Fibroblast of peridontal ligament (primary cell): Measurements from ENCODE around the gene EXOC5.
"Not testable (repeated sequence)": the region's sequence is repeated elsewhere in the genome, so short reads cannot be mapped to it uniquely, and the experiment has no call there.

ENCODE experiments used
- DNase-seq: peaks from one replicate; pipeline ENCODE4 v3.0.0-alpha.2; 2010; ENCODE audit errors: extremely low read depth

EXOC5 gene

DNA sequence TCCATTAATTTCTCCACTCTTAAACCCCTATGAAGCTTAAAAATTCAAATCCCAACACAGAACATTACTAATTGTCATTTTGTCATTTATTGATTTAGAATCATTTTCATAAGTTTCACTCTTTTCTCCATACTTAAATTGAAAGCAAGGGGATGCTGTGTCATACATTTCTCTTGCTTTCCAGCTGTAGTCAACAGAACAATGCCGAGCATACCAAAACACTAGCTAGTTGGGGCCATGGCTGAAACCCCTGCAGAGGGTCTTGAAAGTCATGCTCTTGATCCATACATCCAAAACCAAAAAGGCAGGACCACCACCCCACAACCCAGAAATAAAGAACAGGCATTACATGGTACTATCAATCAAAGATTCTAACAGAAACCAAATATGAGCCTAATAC, 9.0 kb downstream of the EXOC5 start:
- DNase-seq, result no peak

DNA sequence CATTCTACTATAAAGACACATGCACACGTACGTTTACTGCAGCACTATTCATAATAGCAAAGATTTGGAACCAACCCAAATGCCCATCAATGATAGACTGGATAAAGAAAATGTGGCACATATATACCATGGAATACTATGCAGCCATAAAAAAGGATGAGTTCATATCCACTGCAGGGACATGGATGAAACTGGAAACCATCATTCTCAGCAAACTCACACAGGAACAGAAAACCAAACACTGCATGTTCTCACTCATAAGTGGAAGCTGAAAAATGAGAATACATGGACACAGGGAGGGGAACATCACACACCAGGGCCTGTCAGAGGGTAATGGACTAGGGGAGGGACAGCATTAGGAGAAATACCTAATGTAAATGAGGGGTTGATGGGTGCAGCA, 10.5 kb downstream of the EXOC5 start:
- DNase-seq, result not testable (repeated sequence)

DNA sequence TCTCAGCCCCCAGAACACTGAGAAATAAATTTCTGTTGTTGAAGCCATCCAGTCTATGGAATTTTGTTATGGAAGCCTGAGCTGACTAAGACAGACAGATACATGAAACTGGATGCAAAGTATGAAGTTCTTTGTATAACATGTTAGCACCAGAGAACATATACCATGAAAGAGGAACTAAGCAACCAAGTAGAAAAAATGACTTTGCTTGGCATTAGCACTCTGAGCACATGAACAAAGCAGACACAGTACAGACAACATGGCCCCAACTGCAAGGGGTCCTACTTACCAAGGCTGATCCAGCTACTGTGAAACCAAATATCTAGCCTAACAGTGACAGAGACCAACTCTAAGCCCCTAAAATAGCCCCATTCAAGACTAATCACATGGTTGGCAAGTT, 13.8 kb downstream of the EXOC5 start:
- DNase-seq, result no peak

DNA sequence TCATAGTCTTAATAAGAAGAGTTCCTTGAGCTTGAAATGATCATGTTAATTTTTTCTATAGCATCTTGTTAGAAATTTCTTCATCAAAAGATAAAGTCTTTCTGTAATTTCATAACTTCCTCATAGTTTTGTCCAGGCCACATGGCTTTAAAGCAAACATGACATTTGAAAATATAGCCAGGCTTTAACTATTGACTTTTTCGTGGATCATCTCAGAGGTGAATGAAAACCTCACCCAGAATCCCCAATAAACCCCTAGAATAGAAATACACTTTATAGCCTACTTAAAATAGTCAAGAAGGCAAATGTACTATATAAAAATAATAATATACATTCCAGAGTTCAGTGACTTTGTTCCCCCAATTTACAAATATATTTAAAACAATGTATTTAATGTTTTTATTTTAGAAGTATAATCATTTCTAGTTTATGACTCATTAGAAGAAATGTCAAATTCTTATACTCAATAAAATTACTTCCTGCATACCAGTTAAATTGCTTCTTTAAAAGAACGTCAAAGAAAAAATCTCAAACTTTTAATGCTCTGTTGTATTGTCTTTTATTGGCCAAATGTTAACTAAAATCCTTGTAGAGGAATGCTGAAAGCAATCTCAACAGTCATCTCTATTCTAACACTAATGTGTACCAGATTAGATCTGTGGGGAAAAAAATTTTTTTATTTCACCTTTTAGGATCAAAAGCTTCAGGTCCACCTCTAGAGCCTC, 21.6 kb downstream of the EXOC5 start:
- DNase-seq, result peak; percentile 24

DNA sequence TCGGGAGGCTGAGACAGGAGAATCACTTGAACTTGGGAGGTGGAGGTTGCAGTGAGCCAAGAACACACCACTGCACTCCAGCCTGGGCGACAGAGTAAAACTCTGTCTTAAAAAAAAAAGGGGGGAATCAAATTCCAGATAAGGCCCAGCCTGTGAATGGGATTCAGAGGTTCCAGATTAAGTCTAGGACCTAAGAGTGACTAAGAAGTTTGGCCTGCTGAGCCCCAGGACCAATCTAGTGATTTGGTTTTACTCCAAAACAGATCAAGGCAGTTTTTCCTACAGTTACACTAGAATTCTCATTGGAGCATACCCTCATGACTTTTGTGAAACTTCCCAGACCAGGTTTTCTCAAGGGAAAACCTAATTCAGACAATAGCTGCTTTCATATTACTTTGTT, 22.8 kb downstream of the EXOC5 start:
- peak; percentile 14 for DNase-seq

DNA sequence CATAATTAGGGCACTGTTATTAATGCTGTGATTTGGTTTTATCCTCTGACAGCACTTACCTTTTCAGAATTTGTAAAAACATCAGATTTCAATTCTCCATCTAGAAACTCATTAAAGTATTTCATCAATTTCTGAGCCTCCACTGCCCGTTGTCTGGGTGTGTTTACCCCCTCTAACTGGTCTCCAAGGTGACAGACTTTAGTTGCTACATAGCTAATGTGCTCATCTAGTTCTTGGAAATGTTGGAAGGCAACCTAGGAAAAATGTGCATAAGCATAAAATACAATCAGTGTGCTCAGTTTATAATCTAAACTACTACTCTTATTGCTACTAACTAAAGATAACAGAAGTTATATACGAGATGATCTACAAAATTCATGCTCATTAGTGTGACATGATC, 24.6 kb downstream of the EXOC5 start:
- peak; percentile 24 for DNase-seq

DNA sequence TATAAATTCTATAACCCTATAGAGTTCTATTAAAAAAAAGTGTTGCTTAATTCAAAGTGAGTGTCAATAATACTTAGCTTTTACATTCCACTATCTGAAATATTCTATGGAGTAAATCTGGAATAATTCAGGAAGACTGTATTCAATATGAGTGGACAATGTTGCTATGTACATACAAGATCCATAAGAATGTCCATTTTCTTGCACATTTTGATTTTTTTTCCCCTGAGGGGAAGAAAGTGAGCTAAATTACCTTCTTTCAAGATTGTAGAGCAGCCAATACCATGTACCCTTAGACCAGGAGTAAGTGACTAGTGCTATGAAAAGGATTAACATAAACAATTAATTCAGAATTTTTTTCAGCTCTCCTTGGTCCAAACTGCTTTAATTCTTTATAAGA, 25.4 kb downstream of the EXOC5 start:
- DNase-seq, result no peak

DNA sequence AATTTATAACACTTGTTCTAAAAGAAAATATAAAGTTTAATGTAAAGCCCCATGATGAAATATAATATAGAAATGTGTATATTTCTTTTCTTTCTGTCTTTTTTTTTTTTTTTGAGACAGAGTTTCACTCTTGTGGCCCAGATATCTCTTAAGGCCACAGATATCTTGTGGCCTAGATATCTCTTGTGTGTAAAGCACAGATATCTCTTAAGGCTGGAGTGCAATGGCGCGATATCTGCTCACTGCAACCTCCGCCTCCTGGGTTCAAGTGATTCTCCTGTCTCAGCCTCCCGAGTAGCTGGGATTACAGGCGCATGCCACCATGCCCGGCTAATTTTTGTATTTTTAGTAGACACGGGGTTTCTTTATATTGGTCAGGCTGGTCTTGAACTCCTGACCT, 28.6 kb downstream of the EXOC5 start:
- not testable (repeated sequence) for DNase-seq

DNA sequence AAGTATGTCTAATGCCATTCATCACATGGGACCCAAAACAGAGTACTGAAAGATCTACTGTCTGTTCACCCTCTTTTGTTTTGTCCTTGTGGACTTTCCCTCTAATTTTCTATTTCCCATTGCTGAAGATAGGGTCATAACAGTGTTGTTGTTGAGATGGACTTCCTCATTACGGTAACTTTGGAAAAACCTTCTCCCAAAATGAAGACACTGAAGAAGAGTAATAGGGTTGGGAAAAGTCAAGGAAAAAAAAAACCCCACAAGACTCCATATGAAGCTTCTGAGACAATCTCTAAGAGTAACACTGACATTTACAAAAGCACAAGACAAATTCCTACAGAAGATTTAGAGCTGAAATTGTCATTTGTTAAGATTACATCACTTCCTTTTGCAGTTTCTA, 36.7 kb downstream of the EXOC5 start:
- DNase-seq, result no peak

DNA sequence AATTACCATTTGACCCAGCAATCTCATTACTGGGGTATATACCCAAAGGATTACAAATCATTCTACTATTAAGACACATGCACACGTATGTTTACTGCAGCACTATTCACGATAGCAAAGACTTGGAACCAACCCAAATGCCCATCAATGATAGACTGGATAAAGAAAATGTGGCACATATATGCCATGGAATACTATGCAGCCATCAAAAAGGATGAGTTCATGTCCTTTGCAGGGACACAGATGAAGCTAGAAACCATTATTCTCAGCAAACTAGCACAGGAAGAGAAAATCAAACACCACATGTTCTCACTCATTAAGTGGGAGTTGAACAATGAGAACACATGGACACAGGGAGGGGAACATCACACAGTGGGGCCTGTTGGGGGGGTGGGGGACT, 40.4 kb downstream of the EXOC5 start:
- DNase-seq, result not testable (repeated sequence)

DNA sequence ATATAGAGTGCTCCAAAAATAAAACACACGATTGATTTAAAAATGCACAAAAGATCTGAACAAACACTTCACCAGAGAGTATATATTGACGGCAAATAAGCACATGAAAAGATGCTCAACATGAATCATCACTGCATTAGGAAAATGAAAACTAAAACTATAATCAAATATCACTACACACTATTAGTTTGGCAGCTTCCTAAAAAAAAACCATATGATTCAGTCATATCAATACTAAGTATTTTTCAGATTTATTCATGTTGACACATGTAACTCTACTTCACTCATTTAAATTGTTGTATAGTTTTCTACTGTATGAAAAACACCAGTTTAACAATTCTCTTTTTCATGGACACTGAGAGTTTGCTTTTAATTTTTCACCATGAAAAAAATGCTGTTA, 41.6 kb downstream of the EXOC5 start:
- no peak for DNase-seq

DNA sequence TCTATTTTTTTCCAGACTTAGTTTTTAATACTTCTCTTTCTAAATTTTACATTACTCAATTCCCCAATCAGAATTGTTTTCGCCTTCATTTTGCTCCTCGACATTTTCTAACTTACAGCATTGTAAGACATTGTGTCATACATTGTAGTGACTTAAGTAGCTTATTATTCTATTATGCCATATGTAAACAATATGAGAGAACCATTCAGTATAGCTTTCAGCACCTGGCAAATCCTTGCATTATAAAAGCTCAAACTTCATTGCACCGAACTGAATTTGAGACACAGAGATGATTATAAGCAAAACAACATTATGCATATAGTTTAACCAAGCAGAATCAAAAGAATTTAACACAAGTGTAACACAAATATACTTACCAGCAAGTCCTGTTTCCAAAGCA, 46.8 kb downstream of the EXOC5 start:
- DNase-seq, result no peak

DNA sequence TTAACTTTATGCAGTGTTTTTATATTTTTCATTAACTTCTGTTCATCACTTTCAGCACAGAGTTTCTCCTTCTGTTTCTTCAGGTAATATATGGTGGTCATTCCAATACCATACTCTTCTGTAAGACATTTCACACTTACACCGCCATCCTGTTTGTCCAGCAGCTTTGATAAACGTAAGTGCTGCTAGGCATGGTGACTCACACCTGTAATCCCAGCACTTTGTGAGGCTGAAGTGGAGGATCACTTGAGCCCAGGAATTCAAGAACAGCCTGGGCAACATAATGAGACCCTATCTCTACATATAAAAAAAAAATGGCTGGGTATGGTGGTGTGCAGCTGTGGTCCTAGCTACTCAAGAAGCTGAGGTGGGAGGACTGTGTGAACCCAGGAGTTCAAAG, 55.8 kb downstream of the EXOC5 start:
- no peak for DNase-seq

DNA sequence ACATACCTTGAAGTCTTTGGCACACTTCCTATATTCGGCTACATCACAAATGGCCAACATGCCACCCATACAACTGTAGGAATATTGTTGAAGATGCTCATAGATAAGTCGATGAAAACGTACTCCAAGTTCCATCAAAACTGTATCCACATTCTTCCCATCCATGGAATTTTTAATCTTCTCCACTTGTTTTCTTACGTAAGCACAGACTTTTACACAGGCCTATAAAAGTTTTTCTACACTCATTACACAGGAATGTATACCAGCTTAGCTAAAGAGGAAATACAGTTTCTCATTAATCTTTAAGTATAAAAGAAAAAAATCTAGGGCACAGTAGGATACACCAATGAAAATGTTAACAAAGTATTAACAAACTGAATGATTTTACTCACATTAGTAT, 59.1 kb downstream of the EXOC5 start:
- DNase-seq, result peak; percentile 45

DNA sequence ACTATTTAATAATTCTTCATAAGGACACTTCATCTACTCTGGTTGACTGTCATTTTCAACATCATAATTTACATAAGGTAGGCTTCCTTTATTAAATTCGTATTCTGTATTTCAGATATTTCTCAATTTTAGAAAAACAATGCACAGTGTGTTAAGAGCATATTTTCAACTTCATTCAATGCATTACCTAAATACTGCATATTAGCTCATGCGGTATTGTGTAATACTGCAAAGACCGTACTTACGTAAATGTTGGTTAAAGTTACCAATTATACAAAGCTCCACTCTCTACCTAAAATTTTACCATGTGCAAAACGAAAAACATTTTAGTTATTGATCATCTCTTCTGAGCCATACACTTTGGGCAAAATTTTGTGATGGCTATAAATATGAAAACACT, 62.8 kb downstream of the EXOC5 start:
- peak; percentile 8 for DNase-seq

DNA sequence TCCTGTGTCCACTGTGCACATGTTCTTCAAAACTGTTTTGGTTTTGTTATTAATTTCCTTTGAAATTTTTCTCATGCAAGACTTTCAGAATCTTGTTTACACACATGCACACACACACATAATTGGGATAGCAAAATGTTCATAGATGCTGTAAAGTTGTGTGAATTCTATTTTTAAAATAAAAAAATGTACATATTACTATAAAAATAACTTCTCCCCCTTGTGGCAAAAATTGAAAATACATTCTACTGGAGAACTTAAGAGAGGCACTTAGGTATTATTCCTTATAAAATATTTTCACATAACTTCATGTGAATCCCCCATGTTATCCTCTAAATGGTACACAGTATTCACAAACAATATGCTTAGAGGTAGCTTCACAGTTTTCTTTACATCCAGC, 66.0 kb downstream of the EXOC5 start:
- not testable (repeated sequence) for DNase-seq

DNA sequence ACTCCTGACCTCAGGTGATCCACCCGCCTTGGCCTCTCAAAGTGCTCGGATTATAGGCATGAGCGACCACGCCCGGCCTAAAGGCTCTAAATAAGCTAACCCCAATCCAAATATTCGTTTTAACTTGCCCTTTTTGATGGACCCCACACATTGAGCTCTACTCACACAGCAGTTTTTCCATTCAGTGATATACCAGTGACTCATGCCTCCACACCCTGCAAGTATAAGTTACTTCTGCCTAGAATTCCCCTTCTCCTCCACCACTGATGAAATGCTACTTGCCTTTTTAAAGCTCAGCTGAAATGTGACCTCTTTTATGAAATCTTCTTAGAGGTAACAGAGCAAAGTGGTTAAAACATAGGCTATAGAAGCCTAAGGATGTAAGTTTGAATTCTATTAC, 68.8 kb downstream of the EXOC5 start:
- peak; percentile 65 for DNase-seq

DNA sequence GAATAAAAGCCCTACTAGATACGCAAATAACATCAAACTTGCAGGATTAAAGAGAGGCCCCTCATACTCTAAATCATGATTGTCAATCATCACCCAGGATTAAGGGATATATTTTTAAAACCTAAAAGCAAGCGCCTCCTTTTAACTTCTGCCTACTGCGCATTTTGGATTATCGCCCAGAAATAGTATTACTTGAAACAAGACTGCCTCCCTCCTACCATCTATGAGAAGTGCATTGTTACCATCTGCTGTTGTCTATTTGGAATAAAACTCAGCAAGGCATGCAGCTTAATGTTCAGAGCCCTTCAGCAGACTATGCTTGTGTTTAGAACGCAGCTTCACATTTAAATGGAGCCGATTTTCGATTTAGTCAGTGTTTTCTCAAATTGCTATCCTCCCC, 79.6 kb downstream of the EXOC5 start:
- peak; percentile 61 for DNase-seq

DNA sequence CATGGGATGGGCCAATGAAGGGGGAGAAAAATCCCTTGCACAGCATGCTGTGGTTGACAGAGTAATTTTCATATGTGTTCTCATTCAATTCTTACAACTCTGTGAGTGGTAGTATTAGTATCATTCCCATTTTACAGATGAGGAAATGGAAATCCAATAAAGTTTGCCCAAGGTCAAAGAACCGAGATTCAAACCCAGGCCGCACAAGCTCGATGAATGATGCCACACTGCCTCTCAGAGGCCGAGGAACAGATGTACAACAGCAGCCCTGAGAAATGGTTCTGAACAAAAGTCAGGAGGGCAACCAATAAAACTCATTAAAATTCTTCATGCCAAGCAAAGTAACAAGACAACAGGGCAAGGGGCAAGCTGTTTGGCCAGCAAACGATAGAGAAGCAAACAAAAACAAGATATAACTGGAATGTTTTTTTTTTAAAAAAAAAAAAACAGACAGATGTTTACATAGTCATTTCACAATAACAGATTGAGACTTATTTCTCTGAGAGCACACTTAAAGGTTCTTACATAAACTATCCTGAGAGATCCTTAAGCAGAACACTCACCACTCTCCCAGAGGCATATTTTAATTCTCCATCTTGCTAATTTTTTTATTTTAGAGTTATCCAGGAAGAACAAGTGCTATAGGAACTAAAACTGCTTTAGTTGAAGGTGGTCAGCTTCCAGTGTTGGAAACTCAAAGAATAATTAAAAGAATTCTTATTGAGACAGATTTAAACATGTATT, 85.8 kb downstream of the EXOC5 start:
- peak; percentile 5 for DNase-seq

DNA sequence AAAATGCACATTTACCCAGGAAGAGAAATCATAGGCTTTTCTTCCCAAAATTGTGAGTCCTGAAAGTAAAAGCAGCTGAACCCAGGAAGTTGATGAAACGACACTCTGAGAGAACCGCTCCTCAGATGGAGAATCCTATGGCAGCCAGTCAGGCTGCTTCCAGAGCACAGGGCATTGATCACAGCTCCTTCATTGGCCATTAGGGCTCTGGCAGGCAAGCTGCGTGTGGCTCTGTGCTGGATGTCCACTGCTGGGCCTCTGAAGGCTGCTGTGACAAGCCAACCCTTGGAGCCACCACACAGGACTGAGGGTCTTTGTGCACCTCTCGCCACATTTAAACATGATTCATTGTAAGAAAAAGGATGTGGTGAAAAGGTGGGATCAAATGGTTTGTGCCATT, 89.4 kb downstream of the EXOC5 start:
- DNase-seq, result no peak

DNA sequence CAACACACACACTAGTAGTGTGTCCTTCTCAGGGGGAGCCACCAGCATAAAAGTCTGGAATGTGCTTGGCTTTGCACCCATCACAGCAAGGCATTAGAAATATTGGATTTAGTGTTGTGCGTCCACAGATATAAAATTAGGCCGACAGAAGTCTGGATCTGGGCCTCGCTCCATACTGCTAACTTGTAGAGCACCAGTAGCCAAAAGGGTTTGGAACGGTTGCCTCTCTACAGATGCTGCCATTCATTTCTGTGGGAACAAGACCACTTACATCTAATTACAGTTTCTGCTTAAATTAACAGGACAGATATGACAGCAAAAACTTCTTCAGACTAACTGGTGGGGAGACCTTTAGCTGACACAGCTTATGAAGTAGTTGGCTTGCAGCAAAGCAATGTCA, 94.2 kb downstream of the EXOC5 start:
- DNase-seq, result no peak

DNA sequence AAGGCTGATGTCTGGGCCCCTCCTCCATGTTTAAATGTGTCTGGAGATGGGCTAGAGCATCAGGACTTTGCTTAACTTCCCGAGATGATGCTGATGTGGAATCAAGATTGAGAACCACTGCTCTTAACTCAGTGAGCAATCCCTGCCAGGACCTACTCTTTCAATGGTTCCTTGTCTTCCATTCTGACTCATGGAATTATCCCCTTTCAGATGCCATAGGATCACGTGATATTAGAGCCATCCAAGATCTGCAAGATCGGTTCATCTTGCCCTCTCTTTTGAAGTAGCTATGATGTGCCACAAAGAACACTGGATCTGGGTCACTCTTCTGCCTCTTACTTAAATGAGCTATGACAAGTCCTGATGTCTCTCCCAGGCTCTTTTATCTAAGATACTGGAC, 96.8 kb downstream of the EXOC5 start:
- DNase-seq, result no peak

DNA sequence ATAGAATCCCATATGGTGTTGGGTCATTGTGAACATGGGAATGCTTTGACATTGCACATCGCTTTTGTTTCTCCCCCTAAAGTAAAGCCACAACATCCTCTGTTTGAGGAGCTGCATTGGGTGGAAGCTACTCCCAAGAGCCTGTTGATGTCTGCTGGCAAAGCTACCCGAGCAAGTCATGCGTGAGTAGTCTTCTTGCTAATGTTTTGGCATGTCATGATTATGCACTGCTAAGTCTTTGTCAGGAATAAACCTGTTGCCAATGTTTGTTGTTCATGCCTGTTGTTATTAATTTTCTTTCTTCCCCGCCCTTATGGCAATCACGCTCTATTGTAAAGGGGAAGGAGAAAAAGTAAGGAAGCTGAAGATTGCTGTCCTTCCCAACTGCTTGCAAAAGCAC, 97.3 kb downstream of the EXOC5 start:
- no peak for DNase-seq

DNA sequence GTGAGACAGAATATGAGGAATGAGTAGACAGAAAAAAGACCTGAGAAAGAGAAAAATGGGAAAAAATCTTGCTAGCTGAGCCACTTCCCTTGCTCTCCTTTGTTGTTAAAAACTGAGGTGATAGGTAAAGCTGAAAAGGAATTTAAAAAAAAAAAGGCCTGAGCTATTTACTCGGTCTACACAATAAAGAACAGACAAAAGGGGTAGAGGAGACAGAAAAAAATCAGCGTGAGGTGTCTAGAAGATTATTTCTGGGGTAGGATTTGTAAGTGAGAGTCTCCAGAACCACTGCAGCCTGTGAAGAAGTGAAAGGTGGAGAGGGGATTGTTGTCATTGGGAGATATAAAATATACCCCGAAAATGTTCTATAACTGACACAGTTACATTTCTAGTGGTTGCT, 98.8 kb downstream of the EXOC5 start:
- no peak for DNase-seq
